GM21381 (cell line): ENCODE results near the gene LRRK1.

ENCODE experiments used
- ATAC-seq: cut with Tn5 transposase; IDR thresholded peaks from one replicate; pipeline ENCODE4 v1.9.1; 2021; ENCODE audit warnings: mild to moderate bottlenecking, moderate library complexity; ENCODE audit not compliant: unreplicated experiment

The LRRK1 gene

DNA sequence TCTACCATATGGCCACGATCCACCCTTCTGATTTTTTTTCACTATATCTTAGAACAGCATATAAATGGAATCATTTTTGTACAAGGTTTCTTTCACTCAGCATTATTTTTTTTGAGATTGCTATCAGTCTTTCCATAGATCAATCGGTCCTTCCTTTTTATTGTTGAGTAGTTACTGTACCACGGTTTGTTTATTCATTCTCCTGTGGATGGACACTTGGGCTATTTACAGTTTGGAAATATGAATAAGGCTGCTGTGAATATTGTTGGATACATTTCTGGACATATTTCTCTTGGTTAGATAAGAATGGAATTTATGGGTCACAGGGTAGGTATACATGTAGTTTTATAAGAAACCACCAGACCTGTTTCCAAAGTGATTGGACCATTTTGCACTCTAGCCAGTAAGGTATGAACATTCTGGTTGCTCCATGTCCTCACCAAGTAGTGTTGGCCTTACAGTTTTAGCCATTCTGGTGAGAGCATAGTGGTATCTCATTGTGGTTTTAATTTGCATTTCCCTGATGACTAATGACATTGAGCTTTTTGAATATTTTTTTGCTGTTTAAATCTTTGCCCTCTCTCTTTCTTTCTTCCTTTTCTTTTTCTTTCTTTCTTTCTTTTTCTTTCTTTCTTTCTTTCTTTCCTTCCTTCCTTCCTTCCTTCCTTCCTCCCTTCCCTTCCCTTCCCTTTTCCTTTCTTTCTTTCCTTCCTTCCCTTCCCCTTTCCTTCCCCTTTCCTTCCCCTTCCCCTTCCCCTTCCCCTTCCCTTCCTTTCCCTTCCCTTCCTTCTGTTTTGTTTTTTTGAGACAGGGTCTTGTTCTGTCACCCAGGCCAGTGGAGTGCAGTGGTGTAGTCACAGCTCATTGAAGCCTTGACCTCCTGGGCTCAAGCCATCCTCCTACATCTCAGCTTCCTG, 49.2 kb downstream of the LRRK1 start:
- peak; percentile 73 for ATAC-seq

DNA sequence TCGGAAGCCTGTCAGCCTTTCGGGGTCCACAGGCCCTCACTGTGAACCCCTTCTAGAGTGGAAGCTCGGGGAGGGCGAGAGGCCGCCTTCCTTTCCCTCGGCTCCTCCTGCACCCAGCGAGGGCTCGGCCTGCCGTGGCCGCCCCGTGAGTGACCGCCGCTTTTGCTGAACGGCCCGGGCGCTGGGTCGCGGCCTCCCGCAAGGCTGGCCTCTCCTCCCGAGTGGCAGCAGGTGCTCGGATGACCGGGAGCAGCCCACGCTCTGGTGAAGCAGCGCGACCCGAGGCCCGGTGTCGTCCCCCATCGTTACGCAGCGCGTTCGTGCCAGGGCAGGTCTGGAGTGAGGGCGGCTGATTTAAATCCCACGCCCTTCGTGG, 53.8 kb downstream of the LRRK1 start:
- no peak for ATAC-seq

DNA sequence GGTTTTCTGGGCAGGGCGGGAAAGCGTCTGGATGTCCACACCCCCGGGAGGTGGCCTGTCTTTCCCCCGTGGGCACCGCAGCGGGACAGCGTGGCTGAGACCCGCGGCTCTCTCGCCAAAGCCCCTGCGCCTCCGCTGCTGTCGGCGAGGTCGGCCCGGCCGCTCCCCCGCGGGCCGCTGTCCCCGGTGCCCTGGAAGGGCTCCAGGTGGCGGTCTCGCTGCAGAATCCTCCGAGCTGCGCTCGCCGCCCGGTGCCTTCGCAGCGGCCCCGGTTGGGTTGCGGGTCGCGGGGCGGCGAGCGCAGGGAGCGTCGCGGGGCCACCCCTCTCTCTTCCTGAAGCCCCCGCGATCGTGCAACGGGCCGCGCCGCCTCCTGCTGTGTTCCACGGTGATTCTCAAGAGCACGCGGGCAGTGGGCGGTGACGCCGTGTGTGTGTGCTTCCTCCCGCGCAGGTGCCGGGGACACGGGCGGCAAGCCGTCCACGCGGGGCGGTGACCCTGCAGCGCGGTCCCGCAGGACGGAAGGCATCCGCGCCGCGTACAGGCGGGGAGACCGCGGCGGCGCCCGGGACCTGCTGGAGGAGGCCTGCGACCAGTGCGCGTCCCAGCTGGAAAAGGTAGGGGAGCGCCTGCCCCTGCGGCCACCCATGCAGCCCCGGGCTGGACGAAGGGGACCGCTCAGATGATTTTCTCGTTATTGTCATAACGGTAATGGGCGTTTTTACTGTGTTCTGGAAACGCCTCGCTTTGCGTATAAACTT, 54.4 kb downstream of the LRRK1 start:
- no peak for ATAC-seq

DNA sequence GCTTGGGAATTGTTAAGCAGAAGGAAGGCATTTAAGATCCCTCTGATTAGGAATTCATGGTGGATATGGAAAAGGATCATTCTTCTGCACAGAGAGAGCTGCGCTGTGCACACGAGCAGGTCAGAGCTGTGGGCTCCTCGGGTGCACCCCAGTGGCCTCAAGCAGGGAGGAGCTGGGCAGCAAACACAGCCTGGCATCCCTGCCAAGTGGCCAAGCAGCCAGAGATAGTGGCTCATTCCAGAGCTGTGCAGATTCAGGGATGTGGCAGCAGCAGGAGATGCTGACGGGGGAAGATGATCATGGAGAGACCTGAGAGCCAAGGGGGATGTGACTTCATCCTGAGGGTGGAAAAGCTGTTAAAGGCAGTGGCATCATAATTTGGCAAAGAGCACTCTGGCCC, 55.9 kb downstream of the LRRK1 start:
- ATAC-seq: no peak

DNA sequence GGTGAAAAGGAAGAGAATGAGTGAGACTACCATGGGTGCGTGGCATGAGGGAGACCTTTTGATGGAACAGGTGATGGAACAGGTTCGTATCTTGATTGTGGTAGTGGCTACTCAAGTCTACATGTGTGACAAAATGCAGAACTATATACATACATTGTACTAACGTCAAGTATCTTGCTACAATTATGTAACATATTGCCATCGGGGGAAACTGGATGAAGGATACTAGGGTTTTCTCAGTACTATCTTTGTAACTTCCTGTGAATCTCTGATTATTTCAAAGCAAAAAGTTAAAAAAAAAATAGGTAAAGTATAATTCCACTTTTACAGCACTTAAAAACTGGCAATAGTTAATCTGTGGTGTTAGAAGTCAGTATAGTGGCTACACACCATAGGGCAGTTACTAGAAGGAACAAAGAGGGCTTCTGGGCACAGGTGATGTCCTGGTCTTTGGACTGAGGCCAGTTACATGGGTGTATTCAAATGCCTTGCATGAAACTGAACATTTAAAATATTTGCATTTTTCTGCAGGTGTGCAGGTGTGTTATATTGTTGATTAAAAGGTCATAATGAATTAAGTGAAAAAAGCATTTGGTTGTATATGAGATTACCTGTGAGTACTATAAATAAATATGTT, 61.4 kb downstream of the LRRK1 start:
- ATAC-seq: no peak

DNA sequence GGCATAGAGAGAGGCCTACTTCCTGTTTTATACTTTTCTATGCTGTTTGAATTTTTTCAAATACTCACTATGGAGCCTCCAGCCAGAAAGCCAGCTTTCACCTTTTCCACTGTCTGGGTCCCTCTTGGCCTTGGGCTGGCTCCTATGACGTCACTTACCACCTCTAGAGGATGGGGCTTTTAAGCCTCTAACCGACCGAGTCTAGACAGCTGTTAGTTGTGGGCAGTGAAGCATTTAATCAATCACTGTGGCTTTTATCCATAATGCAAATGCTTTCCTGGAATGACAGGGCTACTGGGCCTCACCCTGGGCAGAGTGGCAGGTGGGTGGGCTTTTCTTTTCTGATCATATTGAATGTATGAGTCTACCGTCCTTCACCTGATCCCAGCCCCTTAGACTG, 61.9 kb downstream of the LRRK1 start:
- no peak for ATAC-seq

DNA sequence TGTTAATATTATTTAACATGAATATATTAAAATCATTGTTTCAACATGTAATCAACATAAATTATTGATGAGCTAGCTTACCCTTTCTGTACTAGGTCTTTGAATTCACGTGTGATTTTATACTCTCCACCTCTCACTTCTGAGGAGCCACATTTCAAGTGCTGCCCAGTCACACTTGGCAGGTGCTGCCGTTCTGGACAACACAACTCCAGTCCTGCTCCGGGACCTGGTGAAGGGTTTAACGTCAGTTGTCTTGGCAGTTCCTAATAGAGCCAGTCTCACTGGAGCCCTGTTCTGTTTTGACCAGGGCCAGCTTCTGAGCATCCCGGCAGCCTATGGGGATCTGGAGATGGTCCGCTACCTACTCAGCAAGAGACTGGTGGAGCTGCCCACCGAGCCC, 64.1 kb downstream of the LRRK1 start:
- no peak for ATAC-seq

DNA sequence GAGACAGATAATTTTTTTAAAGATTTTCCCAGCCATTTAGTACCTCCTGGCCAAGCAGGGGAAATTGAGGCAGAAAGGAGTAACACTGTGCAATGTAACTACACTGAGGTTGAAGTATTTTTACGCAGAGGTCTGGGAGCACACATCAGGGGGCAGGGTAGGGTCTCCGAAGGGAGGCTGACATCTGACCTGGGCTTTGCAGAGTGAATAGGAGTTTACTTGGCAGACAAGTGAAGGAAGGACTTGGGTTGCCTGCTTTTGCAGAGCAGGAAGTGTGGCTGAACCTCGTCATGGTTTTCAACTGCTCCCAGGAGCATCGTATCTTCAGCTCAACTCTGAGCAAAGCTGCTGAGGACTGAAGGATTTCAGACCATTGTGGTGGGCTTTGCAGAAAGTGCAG, 66.2 kb downstream of the LRRK1 start:
- no peak for ATAC-seq

DNA sequence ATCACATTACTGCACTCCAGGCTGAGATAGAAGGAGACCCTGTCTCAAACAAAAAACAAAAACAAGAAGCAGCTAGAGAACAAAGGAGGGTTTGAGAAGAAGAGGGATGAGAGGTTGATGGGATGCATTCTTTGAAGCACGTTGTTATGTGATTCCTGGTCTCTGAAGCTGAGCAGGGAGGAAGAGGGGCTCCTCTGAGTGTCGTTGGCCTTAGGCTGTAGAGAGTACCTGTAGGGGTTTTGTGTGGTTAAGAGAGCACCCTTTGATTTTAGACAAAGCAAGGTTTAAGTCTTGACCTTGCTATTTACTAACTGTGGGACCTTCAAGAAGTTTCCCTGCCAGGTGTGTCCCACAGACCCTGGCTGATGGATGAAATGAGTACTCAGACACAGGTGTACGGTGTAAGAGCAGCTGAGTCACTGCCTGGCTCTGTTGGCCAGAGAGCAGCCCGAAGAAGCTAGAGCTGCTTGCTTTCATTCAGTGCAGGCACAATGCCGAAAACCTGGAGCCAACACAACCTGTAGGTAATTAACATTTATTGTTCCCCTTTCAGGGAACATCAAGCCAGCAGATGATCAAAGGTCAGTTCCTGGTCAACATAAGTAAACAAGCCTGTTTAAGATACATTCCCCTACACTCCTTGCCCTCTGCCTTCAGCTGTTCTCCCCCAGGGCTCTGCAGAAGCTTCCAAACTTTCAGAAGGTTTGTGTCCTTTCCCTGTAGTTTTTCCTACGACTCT, 67.2 kb downstream of the LRRK1 start:
- ATAC-seq: no peak

DNA sequence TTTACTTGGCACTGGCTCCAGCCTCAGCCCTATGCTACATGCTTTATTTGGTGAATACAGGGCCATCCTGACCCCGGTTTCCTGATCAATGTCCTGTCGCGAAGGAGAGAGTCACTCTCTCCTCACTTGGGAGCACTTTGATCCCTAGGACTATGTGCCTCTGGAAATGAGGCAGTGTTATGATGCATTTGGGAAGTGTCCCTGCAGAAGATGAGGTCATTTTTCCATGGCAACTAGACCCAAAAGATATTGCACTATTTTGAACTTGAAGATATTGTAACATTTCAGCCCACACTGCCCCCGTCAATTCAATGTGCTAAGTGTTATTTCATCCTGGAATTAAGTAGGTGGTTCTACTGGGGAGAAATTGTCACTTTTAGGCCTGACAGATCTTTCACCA, 68.0 kb downstream of the LRRK1 start:
- ATAC-seq: no peak

DNA sequence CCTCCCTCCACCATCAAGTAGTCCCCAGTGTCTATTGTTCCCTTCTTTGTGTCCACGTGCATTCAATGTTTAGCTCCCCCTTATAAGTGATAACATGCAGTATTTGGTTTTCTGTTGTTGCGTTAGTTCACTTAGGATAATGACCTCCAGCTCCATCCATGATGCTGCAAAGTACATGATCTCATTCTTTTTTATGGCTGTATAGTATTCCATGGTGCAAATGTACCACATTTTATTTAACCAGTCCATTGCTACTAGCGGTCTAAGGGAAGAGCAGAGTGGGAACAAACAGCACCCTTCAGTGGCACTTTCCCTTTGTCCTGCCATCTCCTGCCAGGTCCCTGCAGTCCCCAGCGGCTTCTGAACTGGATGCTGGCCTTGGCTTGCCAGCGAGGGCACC, 69.1 kb downstream of the LRRK1 start:
- no peak for ATAC-seq

DNA sequence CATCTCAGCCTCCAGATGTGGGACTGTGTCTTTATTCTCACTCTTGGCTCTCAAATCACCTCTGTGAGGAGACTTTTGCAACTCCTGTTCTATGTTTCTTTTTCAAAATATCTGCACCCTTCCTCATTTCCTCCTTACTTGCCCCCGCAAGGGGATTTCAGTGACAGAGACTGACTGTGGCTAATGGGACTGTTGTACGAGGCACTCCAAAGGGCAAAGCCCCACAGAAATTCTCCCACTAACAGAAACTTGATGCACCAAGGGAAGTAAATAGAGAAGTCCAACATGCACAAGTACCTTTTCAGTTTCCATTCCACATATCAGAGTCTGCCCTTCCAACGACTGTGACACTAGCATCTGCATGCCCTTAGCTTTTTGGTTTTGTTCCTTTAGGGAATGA, 69.7 kb downstream of the LRRK1 start:
- ATAC-seq: no peak

DNA sequence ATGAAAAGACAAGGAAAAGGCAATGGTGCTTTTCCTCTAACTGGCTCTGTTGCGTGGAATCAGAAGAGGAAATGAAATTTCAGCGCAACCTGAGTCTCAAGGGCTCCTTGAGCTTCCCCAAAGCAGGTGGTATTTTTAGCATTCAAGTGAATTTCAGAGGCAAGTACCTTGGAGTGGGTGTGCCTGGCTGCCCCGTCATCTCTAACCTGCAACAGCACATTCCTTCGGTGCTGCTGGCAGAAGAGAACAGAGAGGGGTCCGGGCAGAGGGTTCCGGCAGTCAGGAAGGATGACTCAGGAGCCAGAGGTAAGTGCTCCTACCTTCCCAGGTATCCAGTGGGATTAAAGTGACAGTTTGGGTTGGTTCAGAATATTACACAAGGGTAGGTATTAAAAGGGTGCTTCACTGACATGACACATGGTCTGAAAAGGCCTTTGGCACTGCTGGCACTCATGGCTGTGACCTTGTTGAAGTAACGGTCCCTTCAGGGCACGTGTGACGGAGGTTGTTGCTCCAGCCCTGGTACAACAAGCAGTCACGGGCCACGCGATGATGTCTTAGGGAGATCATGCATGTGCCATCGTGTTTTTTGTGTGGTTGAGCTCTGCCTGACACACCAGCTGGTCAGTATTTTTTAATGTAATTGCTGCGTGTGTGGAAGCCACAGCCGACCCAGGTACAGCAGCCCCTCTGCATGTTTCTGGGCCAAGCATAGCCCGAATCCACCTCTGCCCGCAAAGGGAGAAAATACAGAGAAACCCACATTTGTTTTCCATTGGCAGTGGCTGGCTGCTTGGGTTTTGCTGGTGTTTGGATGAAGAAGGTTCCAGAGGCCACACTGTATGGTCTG, 75.7 kb downstream of the LRRK1 start:
- no peak for ATAC-seq

DNA sequence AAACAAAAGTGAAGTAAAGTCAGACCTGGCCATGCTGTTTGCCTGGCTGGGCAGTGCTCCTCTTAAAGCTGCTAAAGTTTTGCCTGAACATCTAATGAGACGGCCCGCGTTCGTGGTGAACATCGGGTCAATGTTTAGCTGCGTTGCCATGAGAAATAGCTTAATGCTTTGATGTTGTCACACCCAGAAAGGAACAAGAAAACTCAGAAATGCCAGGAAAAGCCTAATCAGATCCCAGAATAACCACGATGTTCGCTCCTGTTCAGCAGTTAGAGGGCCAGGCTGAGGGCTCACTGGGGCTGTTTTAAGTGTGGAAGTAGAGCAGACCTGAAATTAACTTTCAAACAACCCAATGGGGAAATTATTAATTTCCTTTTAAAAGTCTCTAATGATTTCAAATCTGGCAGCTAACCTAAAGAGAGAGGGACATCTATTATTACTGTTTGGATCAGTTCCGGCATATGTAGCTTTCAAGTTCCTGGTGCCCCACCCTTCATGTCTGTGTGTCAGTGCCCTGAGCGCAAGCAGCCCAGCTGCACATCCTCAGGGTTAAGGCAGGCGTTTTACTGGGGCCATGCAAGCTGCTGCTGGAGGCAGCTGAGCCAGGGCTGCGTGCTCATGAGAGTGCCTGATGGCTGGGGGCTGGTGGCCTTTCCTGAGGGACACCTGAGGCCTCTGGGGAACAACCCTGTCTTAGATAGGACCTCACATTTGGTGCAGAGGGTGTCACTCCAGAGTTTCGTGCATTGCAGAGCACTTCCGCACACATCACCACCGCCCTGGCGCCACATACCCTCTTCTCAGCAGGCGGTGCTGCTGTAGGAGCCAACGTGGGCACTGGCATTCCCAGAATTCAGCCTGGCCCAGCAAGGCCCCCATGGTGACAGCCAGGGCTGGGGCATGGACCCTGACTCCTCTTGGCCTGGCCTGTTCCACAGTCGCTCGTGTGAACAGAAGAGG, 76.6 kb downstream of the LRRK1 start:
- ATAC-seq: no peak

DNA sequence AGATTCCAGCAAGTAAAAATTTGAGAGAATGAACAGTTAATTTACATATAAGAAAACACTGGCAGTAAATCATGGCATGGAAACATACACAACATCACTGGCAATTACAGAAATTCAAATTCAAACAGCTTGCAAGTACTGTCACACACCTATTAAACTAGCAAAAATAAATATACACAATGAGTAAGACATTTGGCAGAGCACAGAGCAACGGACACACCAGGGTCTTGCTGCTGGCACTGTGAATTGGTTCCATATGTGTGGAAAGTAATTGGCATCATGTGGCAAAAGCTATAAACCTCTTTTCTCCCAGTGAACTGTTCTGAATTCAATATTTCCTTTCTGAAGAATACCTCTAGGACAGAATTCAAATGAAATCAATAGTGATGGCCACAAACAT, 78.3 kb downstream of the LRRK1 start:
- ATAC-seq: no peak

DNA sequence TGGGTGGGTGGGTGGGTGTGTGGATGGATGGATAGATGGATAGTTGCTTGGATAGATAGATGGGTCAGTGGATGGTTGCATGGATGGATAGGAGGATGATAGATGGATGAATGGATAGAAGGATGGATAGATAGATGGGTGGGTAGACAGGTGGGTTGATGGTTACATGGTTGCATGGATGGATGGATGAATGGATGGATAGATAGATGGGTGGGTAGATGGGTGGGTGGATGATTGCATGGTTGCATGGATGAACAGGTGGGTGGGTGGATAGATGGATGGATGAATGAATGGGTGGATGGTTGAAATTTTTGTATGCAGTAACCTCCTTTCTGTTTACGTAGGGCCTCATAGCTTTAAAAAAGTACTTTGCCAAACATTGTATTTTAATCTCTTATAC, 79.5 kb downstream of the LRRK1 start:
- no peak for ATAC-seq

DNA sequence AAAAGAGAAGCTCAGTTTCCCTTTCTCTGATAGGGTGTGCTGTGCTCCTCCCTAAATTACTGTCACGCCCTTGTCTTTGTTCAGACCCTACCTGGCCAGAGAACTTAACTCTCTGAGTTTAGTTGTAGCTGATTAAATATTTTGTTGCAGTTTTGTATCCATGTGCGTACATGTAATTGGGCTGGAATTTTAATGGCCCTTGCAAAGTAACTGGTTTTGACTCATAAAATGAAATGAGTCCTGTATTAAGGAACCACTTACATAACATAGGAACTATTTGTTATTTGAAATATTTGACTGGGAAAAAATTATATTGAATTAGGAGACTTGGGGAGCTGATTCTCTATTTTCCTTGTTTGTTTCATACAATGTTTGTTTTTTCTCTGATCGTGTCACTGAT, 80.2 kb downstream of the LRRK1 start:
- no peak for ATAC-seq

DNA sequence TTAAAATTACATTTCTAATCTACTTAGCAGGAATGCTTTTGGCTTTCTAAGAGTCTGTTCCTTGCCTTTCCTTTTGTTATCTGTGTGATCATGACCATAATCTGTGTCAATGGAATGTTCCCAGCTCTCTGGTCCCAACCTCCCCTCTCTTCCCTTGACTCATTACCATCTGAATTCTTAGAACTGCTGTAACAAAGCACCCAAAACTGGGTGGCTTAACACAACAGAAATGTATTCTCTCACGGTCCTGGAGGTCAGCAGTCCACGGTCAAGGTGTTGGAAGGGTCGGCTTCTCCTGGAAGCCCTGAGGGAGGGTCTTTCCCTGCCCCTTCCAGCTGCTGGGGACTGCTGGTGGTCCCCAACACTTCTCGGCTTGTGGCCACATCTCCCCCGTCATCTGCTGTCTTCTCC, 81.1 kb downstream of the LRRK1 start:
- no peak for ATAC-seq

DNA sequence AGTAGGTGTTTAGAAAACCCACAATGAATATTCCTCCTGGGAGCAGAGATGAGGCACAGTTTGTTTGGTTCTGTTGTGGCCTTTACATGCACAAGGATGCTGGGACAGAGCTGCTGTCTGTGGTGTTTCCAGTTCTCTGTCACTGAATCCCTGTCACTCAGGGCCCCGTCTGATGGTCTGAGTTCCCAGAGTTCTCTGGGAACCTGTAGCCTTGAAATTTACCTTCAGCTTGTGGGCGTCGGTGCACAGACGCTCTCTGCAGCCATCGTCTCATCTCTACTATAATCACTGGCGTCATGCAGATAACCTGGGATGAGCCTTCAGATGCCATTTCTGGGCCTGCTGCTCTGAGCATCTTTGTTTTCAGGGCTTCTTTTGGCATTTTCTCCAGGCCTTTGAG, 81.9 kb downstream of the LRRK1 start:
- ATAC-seq: no peak
